Measurements from ENCODE around the gene IMPDH2.

- TF ChIP-seq CTCF (conservative IDR thresholded peaks at IDR 0.05 in 1 of 2, IDR thresholded peaks at IDR 0.05 in 1 of 2; ENCODE audit: low read depth in 1 of 2, low read length in 2 of 2) (no peak), EZH2 (IDR thresholded peaks at IDR 0.05; ENCODE audit: low read length, missing control alignments) (no peak)
These were observed 25.2 kb upstream of the IMPDH2 start for GRCh38 chr3:49054344-49054862.
